Common myeloid progenitor, CD34-positive (primary cell): ENCODE data around the gene CELF1.
A peak's percentile ranks its signal among the peaks of the same experiment; 100 is the strongest.

Source experiments
- CTCF ChIA-PET: fragments of 350-600 bp; sonication (Branson Sonifier 250); formaldehyde crosslinking; loops from one replicate; lab custom pipeline; 2021; ENCODE audit warnings: antibody characterized with exemption; lab: Charles Lee
- POLR2A ChIA-PET: fragments of 350-600 bp; sonication (Branson Sonifier 250); formaldehyde crosslinking; loops from one replicate; lab custom pipeline; 2021; ENCODE audit warnings: antibody characterized with exemption; lab: Charles Lee
- DNase-seq, 3 donors: peaks; one replicate each; pipeline versions ENCODE4 v3.0.0 to v3.0.0-alpha.2; 2013
- H3K27ac ChIP-seq, 2 experiments: 1 replicate in 1 of 2; 2 replicates in 1 of 2; pipeline ENCODE4 v1.7.0; 2013; ENCODE audit warnings: inconsistent platforms in 2 of 2, low read length in 2 of 2, mild to moderate bottlenecking in 2 of 2, low read depth in 1 of 2, moderate library complexity in 1 of 2; ENCODE audit not compliant: severe bottlenecking in 2 of 2, insufficient read depth in 1 of 2, poor library complexity in 1 of 2
- H3K27me3 ChIP-seq, 5 experiments: replicated peaks in 2 of 5; 1 replicate in 3 of 5; 2 replicates in 2 of 5; pipeline versions ENCODE4 v1.6.1 to v1.7.0; 2013; ENCODE audit warnings: low read length in 4 of 5, mild to moderate bottlenecking in 2 of 5, moderate library complexity in 2 of 5, inconsistent platforms in 1 of 5; ENCODE audit not compliant: insufficient read depth in 5 of 5, control insufficient read depth in 4 of 5
- H3K36me3 ChIP-seq, 4 experiments: 1 replicate in 2 of 4; 2 replicates in 2 of 4; pipeline versions ENCODE4 v1.6.1 to v1.7.0; 2013; ENCODE audit warnings: low read length in 3 of 4, control low read depth in 1 of 4, mild to moderate bottlenecking in 1 of 4; ENCODE audit not compliant: control insufficient read depth in 4 of 4, insufficient read depth in 4 of 4
- H3K4me1 ChIP-seq, 4 experiments: 1 replicate in 3 of 4; 2 replicates in 1 of 4; pipeline versions ENCODE4 v1.6.1 to v1.7.1; 2013; ENCODE audit warnings: low read length in 3 of 4, mild to moderate bottlenecking in 3 of 4, control low read depth in 1 of 4, inconsistent platforms in 1 of 4, moderate library complexity in 1 of 4; ENCODE audit not compliant: control insufficient read depth in 4 of 4, insufficient read depth in 4 of 4; ENCODE audit errors: control extremely low read depth in 1 of 4
- H3K4me3 ChIP-seq, 7 experiments: 1 replicate in 4 of 7; 2 replicates in 3 of 7; pipeline versions ENCODE4 v1.5.1 to v1.7.0; 2013; ENCODE audit warnings: mild to moderate bottlenecking in 7 of 7, low read length in 6 of 7, moderate library complexity in 6 of 7, inconsistent platforms in 2 of 7, low read depth in 2 of 7, control low read depth in 1 of 7; ENCODE audit not compliant: insufficient read depth in 4 of 7, control insufficient read depth in 1 of 7; ENCODE audit errors: extremely low read depth in 1 of 7
- H3K9me3 ChIP-seq, 5 experiments: 1 replicate in 4 of 5; 2 replicates in 1 of 5; pipeline versions ENCODE4 v1.6.1 to v1.7.1; 2013; ENCODE audit warnings: low read length in 4 of 5, mild to moderate bottlenecking in 2 of 5, inconsistent platforms in 1 of 5, low read depth in 1 of 5, moderate library complexity in 1 of 5; ENCODE audit not compliant: control insufficient read depth in 4 of 5, insufficient read depth in 2 of 5; ENCODE audit errors: control extremely low read depth in 1 of 5
- WGBS: methylation state at CpG from one replicate; pipeline ENCODE4 v1.1.5; 2013; ENCODE audit not compliant: insufficient coverage; 5-methylcytosine and 5-hydroxymethylcytosine counted together

The CELF1 gene

DNA sequence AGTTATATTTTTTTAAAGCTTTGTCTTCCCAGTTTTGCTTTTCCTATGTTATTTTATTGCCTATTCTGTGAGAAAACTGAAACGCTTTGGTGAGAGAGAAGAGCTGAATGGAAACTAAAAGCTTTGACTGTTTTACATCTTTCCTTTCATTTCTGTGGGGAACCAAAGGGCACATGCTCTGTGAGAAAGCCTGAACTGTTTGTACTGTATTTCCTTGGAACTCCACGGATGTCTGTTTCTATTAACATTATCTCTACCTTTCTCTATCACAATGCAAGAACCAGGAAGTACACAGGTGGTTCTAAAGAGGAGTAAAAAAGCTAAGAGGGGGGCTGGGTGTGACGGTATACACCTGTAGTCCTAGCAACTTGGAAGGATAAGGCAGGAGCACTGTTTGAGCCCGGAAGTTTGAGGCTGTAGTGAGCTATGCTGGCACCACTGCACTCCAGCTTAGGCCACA, 43.8 kb downstream of the CELF1 start:
- Histone ChIP-seq H3K27ac (peak overlapping the region in 1 of 2 experiments; percentile 54), H3K4me3 (no peak overlapping the region), H3K27me3 (no peaks in the 10 kb centered on the region), H3K4me1 (peaks cover 25 to 52% (median 40%) of the 10 kb centered on the region in 4 experiments), H3K36me3 (peaks cover 0 to 5% (median 2%) of the 10 kb centered on the region in 4 experiments), H3K9me3 (no peaks in the 10 kb centered on the region)
- CTCF ChIA-PET: interaction anchor here (1.0 to 2.7 kb wide), 7 partner anchors 10 to 63 kb away, joined by 3 to 16 read pairs (median 4); partner anchors contain the start of gene PTPMT1
- no CpG with 5 or more reads among the region's 4 CpGs for WGBS
- DNase-seq: no peak
- POLR2A ChIA-PET: no interaction called here

DNA sequence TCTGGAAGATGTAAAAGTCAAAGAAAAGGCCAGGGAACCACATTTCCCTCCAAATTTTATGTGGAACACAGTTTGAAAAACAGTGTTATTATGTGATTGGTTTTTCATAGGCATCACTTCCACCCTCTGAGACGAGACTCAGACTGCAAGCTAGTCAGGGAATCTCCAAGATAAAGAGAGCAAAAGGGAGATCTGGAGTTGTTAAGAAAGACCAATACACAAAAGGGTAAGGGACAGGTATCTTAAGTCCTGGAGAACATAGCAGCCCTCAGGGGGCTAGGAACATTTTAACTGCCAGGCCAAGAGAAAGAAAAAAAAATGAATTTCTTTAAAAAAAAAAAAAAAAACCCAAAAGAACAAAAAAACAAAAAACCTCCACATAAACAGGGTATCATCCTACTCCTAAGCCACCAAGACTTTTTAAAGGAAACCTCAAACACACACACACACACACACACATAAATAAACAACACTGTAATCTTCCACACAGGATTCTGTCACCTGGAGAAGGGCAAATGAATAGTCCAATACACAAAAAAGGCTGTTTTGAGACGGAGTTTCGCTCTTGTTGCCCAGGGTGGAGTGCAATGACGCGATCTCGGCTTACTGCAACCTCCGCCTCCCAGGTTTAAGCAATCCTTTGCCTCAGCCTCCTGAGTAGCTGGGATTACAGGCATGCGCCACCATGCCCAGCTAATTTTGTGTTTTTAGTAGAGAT, 44.5 kb downstream of the CELF1 start:
- H3K27ac ChIP-seq: peak overlapping the region in 1 of 2 experiments; percentile 1
- H3K27me3 ChIP-seq: no peaks in the 10 kb centered on the region
- WGBS: 100% methylated on average over 4 of the region's 8 CpGs
- peaks cover 24 to 47% (median 38%) of the 10 kb centered on the region in 4 experiments for H3K4me1 ChIP-seq
- peaks cover 0 to 5% (median 2%) of the 10 kb centered on the region in 4 experiments for H3K36me3 ChIP-seq
- DNase-seq: no peak
- ChIA-PET CTCF (interaction anchor here (1.1 to 2.7 kb wide), 5 partner anchors 10 to 63 kb away, joined by 3 to 16 read pairs (median 4); no protein-coding TSS in a partner anchor), POLR2A (interaction anchor here (1.1 kb wide), 1 partner anchor 57 kb away, joined by 7 read pairs; no protein-coding TSS in a partner anchor)
- H3K9me3 ChIP-seq: no peaks in the 10 kb centered on the region
- no peak overlapping the region for H3K4me3 ChIP-seq

DNA sequence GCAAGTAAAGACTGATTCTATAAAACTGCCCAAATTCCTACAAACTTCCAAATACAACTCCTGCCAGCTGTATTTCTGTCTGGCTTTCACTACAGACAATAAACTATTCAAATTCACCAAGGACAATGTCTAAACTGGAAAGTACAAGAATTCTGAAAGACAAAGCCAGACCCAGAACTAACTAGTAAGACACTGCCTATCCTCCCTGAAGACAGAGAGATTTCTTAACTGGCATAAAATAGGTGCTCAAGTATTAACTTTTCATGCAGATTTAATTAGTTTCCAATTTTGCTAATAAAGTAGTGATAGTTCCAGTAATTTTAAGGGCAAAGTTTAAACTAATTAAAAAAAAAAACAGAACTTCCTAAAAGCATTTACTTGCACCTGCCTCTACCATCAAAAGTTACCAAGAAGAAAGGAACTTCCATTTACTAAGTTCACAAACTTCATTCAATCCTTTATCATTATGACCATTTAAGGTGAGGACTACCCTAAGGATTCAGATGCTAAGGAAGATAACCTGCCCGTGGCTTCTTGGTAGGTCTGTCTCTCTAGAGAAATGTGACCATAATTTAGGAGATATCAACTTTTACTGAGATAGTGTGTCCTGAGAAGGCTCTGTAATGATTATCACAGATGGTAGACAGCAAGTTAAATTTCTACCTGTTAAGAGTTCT, 45.2 kb downstream of the CELF1 start:
- CTCF ChIA-PET: interaction anchor here (1.2 to 1.5 kb wide), 2 partner anchors 16 to 25 kb away, joined by 3 read pairs; no protein-coding TSS in a partner anchor
- no peak for DNase-seq
- POLR2A ChIA-PET: interaction anchor here (1.1 kb wide), 1 partner anchor 58 kb away, joined by 7 read pairs; no protein-coding TSS in a partner anchor
- peaks cover 0 to 5% (median 2%) of the 10 kb centered on the region in 4 experiments for H3K36me3 ChIP-seq
- H3K27me3 ChIP-seq: no peaks in the 10 kb centered on the region
- H3K4me3 ChIP-seq: no peak overlapping the region
- H3K4me1 ChIP-seq: peaks cover 24 to 46% (median 36%) of the 10 kb centered on the region in 4 experiments
- no peaks in the 10 kb centered on the region for H3K9me3 ChIP-seq
- H3K27ac ChIP-seq: peak overlapping the region in 1 of 2 experiments; percentile 1
- 14% methylated on average over 1 of the region's 1 CpG for WGBS

DNA sequence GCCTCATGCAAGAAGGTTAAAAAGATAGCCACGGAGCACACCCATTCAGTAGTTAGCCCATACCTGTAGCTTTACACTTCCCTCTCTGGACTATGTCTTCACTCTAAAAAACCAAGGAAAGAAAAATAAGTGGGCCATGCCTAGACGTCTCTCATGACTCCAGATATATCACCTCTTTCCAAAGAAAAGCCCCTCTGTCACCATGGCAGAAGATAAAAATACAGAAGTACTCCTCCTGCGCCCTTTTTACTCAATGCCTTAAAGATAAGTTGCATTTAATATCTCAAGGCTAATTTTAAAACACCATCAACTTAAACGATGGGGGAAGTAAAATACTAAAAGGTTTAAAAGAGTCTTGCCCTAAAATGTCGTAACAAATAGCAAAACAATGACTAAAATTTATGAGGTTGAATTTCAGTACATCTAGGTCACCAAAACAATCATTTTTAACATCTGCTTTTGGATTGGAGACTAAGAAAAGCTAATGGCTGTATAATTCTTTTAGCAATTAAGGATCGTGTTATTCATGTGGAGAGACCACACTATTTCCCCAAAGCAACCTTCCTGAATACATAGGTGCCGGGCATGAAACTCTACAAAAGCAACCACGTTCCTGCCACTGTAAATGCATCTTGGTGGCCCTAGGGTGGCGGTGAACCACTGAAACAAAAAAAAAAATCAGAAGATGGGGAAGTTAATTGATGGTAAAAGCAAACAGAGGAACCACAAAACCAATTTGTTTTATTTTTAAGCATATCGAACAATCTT, 46.0 kb downstream of the CELF1 start:
- Histone ChIP-seq H3K9me3 (no peaks in the 10 kb centered on the region), H3K4me1 (peaks cover 24 to 43% (median 34%) of the 10 kb centered on the region in 4 experiments), H3K36me3 (peaks cover 0 to 4% (median 2%) of the 10 kb centered on the region in 4 experiments), H3K27me3 (no peaks in the 10 kb centered on the region), H3K4me3 (peak overlapping the region in 1 of 7 experiments; percentile 14), H3K27ac (no peak overlapping the region)
- ChIA-PET POLR2A (interaction anchor here (0.6 to 1.1 kb wide), 2 partner anchors 16 to 59 kb away, joined by 3 to 7 read pairs; no protein-coding TSS in a partner anchor), CTCF (interaction anchor here (0.6 to 1.3 kb wide), 7 partner anchors 11 to 110 kb away, joined by 3 to 9 read pairs (median 3); no protein-coding TSS in a partner anchor)
- DNase-seq: peak in 2 of 3 donors; percentile 73 to 77
- WGBS: 50% methylated on average over 2 of the region's 10 CpGs

DNA sequence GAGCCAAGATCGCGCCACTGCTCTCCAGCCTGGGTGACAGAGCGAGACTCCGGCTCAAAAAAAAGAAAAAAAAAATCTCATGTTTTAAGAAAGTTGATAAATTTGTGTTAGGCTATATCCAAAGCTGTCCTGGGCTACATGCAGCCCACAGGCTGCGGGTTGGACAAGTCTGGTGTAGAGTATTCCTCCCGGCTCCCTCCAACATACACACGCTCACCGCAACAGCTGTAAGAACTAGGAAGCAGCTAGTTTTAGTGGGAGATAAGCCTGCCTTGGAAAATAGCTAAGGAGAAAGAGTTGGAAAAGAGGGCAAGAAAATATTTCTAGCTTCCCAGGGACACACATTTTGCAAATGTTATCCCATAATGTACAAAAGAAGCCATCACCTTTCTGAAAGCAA, 46.6 kb downstream of the CELF1 start:
- Histone ChIP-seq H3K27me3 (no peaks in the 10 kb centered on the region), H3K36me3 (peaks cover 0 to 4% (median under 1%) of the 10 kb centered on the region in 4 experiments), H3K9me3 (no peaks in the 10 kb centered on the region), H3K4me1 (peaks cover 18 to 44% (median 34%) of the 10 kb centered on the region in 4 experiments), H3K27ac (no peak overlapping the region), H3K4me3 (no peak overlapping the region)
- no peak for DNase-seq
- ChIA-PET CTCF (interaction anchor here (0.6 to 1.3 kb wide), 7 partner anchors 12 to 111 kb away, joined by 3 to 9 read pairs (median 3); no protein-coding TSS in a partner anchor), POLR2A (interaction anchor here (0.6 kb wide), 1 partner anchor 87 kb away, joined by 3 read pairs; no protein-coding TSS in a partner anchor)
- WGBS: 100% methylated on average over 4 of the region's 8 CpGs

DNA sequence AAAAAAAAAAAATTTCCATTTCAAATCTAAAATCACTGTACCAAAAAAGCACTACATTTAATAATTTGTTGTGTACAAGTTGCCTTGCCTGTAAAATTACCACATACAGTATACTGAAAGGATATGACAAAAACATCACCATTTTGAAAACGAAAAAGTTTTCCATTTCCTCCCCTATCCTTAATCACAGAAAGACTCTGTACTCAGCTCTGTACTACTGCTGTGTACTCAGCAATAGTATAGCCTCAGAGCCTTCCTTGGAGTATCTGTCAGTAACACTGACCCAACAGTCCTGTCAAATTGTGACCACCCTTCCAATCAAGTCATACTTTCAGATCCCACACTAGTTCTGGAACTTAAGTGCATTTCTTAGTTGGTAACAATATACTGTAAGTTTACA, 48.0 kb downstream of the CELF1 start:
- no peak overlapping the region for H3K4me3 ChIP-seq
- WGBS: 100% methylated on average over 1 of the region's 1 CpG
- ChIA-PET CTCF (interaction anchor here (0.7 to 1.0 kb wide), 2 partner anchors 11 to 49 kb away, joined by 3 read pairs; no protein-coding TSS in a partner anchor), POLR2A (interaction anchor here (0.6 kb wide), 1 partner anchor 22 kb away, joined by 4 read pairs; no protein-coding TSS in a partner anchor)
- no peaks in the 10 kb centered on the region for H3K9me3 ChIP-seq
- no peak overlapping the region for H3K27ac ChIP-seq
- H3K36me3 ChIP-seq: peaks cover 0 to under 1% (median 0%) of the 10 kb centered on the region in 4 experiments
- H3K27me3 ChIP-seq: no peaks in the 10 kb centered on the region
- peaks cover 25 to 49% (median 35%) of the 10 kb centered on the region in 4 experiments for H3K4me1 ChIP-seq
- no peak for DNase-seq
